ENCODE data around the gene ARID1A. TPM values are rescaled to one million over a fixed set of nuclear protein-coding genes. Genes with fewer than 3 reads are reported as not detected.

Gene ARID1A
- total and polyA plus RNA-seq, 2 of the 8 experiments (the other 6 are each of a cell fraction or from before 2014, with no cell fraction given), result 52.1 to 103 TPM

DNA sequence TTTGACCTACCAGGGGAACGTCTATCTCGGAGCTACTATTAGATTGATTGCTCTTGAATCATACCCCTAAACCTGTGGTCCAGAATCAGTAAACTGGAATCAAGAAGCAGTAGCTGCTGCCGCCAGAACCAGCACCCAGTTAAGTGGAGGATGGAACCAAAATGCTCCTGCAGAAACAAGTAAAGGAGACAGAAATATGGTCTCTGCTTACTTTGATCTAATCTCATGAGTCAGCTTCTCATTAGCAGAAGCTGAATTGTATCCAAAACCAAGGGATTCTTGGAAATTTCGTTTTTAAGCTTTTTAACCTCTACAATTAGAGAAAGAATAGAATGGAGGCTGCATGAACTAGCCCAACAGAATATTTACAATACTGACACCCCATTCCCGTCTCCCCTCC, 49.4 kb downstream of the ARID1A start (continued):
- TF ChIP-seq, protein P1, sequence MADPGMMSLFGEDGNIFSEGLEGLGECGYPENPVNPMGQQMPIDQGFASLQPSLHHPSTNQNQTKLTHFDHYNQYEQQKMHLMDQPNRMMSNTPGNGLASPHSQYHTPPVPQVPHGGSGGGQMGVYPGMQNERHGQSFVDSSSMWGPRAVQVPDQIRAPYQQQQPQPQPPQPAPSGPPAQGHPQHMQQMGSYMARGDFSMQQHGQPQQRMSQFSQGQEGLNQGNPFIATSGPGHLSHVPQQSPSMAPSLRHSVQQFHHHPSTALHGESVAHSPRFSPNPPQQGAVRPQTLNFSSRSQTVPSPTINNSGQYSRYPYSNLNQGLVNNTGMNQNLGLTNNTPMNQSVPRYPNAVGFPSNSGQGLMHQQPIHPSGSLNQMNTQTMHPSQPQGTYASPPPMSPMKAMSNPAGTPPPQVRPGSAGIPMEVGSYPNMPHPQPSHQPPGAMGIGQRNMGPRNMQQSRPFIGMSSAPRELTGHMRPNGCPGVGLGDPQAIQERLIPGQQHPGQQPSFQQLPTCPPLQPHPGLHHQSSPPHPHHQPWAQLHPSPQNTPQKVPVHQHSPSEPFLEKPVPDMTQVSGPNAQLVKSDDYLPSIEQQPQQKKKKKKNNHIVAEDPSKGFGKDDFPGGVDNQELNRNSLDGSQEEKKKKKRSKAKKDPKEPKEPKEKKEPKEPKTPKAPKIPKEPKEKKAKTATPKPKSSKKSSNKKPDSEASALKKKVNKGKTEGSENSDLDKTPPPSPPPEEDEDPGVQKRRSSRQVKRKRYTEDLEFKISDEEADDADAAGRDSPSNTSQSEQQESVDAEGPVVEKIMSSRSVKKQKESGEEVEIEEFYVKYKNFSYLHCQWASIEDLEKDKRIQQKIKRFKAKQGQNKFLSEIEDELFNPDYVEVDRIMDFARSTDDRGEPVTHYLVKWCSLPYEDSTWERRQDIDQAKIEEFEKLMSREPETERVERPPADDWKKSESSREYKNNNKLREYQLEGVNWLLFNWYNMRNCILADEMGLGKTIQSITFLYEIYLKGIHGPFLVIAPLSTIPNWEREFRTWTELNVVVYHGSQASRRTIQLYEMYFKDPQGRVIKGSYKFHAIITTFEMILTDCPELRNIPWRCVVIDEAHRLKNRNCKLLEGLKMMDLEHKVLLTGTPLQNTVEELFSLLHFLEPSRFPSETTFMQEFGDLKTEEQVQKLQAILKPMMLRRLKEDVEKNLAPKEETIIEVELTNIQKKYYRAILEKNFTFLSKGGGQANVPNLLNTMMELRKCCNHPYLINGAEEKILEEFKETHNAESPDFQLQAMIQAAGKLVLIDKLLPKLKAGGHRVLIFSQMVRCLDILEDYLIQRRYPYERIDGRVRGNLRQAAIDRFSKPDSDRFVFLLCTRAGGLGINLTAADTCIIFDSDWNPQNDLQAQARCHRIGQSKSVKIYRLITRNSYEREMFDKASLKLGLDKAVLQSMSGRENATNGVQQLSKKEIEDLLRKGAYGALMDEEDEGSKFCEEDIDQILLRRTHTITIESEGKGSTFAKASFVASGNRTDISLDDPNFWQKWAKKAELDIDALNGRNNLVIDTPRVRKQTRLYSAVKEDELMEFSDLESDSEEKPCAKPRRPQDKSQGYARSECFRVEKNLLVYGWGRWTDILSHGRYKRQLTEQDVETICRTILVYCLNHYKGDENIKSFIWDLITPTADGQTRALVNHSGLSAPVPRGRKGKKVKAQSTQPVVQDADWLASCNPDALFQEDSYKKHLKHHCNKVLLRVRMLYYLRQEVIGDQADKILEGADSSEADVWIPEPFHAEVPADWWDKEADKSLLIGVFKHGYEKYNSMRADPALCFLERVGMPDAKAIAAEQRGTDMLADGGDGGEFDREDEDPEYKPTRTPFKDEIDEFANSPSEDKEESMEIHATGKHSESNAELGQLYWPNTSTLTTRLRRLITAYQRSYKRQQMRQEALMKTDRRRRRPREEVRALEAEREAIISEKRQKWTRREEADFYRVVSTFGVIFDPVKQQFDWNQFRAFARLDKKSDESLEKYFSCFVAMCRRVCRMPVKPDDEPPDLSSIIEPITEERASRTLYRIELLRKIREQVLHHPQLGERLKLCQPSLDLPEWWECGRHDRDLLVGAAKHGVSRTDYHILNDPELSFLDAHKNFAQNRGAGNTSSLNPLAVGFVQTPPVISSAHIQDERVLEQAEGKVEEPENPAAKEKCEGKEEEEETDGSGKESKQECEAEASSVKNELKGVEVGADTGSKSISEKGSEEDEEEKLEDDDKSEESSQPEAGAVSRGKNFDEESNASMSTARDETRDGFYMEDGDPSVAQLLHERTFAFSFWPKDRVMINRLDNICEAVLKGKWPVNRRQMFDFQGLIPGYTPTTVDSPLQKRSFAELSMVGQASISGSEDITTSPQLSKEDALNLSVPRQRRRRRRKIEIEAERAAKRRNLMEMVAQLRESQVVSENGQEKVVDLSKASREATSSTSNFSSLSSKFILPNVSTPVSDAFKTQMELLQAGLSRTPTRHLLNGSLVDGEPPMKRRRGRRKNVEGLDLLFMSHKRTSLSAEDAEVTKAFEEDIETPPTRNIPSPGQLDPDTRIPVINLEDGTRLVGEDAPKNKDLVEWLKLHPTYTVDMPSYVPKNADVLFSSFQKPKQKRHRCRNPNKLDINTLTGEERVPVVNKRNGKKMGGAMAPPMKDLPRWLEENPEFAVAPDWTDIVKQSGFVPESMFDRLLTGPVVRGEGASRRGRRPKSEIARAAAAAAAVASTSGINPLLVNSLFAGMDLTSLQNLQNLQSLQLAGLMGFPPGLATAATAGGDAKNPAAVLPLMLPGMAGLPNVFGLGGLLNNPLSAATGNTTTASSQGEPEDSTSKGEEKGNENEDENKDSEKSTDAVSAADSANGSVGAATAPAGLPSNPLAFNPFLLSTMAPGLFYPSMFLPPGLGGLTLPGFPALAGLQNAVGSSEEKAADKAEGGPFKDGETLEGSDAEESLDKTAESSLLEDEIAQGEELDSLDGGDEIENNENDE (IDR thresholded peaks at IDR 0.05; ENCODE audit: insufficient replicate concordance, low read length), result no peak
- TF ChIP-seq CHD1 (IDR thresholded peaks at IDR 0.05; ENCODE audit: low read depth, low read length) (no peak), CBX5 (IDR thresholded peaks at IDR 0.05; ENCODE audit: low read depth, low read length) (no peak), NRF1 (IDR thresholded peaks at IDR 0.05; ENCODE audit: low read depth, low read length) (no peak), SRF (IDR thresholded peaks at IDR 0.05; ENCODE audit: low read depth, low read length) (no peak), SIN3A (conservative IDR thresholded peaks at IDR 0.05 in 1 of 2, IDR thresholded peaks at IDR 0.05 in 1 of 2; ENCODE audit: low read depth in 1 of 2, low read length in 2 of 2) (no peak), RBBP5 (IDR thresholded peaks at IDR 0.05; ENCODE audit: borderline replicate concordance, low read depth, low read length) (no peak)
- TF ChIP-seq, protein P2, sequence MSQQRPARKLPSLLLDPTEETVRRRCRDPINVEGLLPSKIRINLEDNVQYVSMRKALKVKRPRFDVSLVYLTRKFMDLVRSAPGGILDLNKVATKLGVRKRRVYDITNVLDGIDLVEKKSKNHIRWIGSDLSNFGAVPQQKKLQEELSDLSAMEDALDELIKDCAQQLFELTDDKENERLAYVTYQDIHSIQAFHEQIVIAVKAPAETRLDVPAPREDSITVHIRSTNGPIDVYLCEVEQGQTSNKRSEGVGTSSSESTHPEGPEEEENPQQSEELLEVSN (IDR thresholded peaks at IDR 0.05), result no peak

Data from H1 (cell line).